Mesodermal cell (in vitro differentiated cells): ENCODE results near the gene RUVBL2. TPM values are rescaled to one million over a fixed set of nuclear protein-coding genes. Genes with fewer than 3 reads are reported as not detected.

Experiments used
- H3K27ac ChIP-seq: 2 replicates; pipeline ENCODE4 v1.7.0; 2013; ENCODE audit warnings: mild to moderate bottlenecking, low read depth, low read length, moderate library complexity; ENCODE audit not compliant: severe bottlenecking
- H3K36me3 ChIP-seq: 2 replicates; pipeline ENCODE4 v1.7.1; 2013; ENCODE audit warnings: mild to moderate bottlenecking, low read length, moderate library complexity; ENCODE audit not compliant: control insufficient read depth, insufficient read depth
- H3K4me1 ChIP-seq: one replicate; pipeline ENCODE4 v1.7.1; 2013; ENCODE audit warnings: mild to moderate bottlenecking, low read length; ENCODE audit not compliant: insufficient read depth, control insufficient read depth, poor library complexity, severe bottlenecking
- H3K4me3 ChIP-seq: 2 replicates; pipeline ENCODE4 v1.7.0; 2013; ENCODE audit warnings: low read length, control low read depth, mild to moderate bottlenecking; ENCODE audit not compliant: insufficient read depth, poor library complexity, severe bottlenecking; ENCODE audit errors: extremely low read depth
- H3K9me3 ChIP-seq: 2 replicates; pipeline ENCODE4 v1.7.1; 2013; ENCODE audit warnings: mild to moderate bottlenecking, low read length, moderate library complexity; ENCODE audit not compliant: control insufficient read depth
- WGBS, 2 experiments: methylation state at CpG; one replicate each; pipeline ENCODE4 v1.1.5; 2013; ENCODE audit warnings: missing lambda C conversion rate in 2 of 2; ENCODE audit not compliant: insufficient coverage in 2 of 2; 5-methylcytosine and 5-hydroxymethylcytosine counted together
- polyA plus RNA-seq, 2 experiments: library from polyadenylated mRNA; stranded (reverse); fragments of 50-300 nt; gene quantifications; one replicate each; pipeline ENCODE4 v1.2.3, GENCODE V29; 2013

RUVBL2 gene
- polyA plus RNA-seq (2013, experiment 1 of 2) = 80.1 TPM
- polyA plus RNA-seq (2013, experiment 2 of 2) = 71.8 TPM

DNA sequence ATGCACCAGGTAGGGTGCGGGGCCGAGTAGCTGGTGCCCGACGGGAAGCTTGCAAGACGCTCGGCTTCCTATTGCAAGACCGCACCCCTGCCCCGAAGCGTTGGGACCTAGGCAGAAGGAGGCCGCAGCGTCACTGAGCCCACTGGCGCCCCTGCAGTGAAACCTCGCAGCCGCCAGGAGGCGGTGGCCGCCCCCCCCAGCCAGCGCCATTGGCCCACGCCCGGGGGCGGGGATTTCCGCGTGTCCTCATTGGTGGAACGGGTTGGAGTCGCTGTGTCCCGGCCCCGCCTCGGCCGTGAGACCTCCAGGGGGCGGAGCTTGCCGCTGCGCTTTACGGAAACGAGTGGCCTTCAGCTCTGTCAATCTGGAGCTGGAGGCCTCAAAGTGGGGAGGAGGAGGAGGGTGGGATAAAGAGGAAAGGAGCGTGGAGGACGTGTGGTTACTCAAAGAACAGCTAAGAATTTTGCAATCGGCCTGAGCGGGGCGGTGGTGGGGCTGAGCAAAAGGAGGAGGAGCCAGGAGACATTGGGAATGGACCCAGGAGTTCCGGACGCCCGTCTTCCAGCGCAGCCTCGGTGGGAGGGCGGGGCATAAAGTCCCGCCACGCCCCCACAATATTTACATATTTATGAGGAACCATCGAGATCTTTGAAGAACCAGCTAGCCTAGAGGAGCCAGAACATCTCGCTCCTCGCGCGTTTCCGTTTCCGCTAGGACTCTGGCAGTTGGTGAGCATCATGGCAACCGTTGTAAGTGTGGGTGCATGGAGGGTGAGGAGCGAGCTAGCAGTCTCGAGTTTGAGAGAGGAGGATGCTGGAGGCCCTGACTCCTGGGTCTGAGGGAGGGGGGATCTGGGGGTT lies at the start of gene RUVBL2, which contains the start of gene GYS1:
RUVBL2 (plus strand) TSS at position 713 of the 860 bp plus-strand sequence; CDS start at position 738, 25 bp downstream.
GYS1 (minus strand) TSS at position 135 of the 860 bp plus-strand sequence. CDS start 197 bp downstream, outside the sequence.
- H3K4me3 ChIP-seq = peak within 1 kb of the TSS; percentile 98
- peaks cover 16% of the 10 kb centered on the region for H3K4me1 ChIP-seq
- peaks cover 25% of the 10 kb centered on the region for H3K36me3 ChIP-seq
- H3K27ac ChIP-seq = peak within 1 kb of the TSS; percentile 80
- H3K9me3 ChIP-seq = no peaks in the 10 kb centered on the region
- WGBS, 2 experiments = 0 to 1% methylated on average over 43 to 47 of the region's 56 CpGs

DNA sequence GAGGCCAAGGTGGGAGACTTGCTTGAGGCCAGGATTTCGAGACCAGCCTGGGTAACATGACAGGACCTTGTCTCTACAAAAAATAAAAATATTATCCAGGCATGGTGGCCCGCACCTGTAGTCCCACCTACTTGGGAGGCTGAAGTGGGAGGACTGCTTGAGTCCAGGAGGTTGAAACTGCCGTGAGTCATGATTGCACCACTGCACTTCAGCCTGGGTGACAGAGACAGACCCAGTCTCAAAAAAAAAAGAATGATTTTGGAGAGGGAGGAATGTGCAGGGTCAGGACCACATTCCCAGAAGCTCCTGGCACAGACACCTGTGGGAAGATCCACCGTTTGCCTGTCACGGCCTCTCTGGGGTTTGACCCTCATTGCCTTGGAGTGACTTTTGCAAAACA lies 48.3 kb upstream of the RUVBL2 start:
- Histone ChIP-seq H3K9me3 (peaks cover 9% of the 10 kb centered on the region), H3K4me3 (no peak overlapping the region), H3K36me3 (no peaks in the 10 kb centered on the region), H3K27ac (no peak overlapping the region), H3K4me1 (no peaks in the 10 kb centered on the region)
- 97 to 100% methylated on average over 3 to 4 of the region's 5 CpGs for WGBS, 2 experiments

DNA sequence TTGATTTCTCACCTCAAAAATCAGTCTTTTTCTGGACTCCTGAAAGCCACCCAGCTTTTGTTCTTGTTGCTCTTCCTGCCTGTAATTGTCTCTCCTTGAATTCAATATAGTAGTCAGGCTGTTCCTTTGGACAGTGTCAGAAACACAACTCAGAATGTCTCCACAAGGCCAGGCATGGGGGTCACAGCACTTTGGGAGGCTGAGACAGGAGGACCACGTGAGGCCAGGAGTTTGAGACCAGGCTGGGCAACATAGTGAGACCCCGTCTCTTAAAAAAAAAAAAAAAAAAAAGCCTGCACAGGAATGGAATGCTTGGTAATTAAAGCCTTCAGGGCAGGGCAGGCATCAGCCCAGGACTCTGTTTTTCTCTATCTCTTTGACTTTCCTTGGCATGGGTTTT lies 47.9 kb upstream of the RUVBL2 start:
- 87 to 91% methylated on average over 1 to 2 of the region's 2 CpGs for WGBS, 2 experiments
- H3K36me3 ChIP-seq = no peaks in the 10 kb centered on the region

DNA sequence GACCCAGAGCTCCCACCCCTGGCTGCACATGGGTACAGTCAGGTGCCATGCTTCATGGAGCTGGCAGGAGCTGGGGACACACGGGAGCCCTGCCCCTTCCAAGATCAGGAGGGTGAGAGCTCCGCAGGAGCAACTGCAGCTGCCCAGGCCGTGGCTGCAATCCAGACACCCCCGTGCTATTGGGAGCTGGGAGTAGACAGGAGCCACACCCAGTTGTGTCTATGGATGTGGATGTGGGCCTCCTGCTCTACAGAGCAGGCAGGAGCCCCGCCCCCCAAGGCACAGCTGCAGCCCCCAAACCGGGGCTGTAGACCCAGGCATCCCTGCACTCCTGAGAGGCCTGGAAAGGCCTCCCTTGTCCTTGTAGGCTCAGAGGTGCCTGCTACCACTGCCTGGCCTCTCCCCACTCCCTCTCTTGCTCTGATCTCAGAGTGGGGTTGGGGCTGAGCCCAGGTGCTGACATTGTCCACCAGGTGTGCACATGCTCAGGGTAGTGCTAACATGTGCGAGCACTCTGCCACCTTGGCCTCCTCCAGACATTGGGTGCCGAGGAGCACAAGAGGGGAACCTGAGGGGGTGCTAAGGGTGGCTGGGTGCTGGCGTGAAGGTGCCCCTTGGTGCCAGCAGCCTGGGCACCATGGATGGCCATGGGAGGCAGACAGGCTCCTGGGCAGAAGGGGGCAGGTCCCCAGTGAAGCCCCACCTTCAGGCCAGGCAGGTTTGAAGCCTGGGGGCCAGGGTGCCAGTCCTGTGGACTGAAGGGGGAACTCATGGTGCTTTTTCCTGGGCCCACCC lies 47.0 kb upstream of the RUVBL2 start:
- Histone ChIP-seq H3K27ac (no peak overlapping the region), H3K36me3 (no peaks in the 10 kb centered on the region), H3K4me1 (no peaks in the 10 kb centered on the region), H3K4me3 (no peak overlapping the region), H3K9me3 (peaks cover 9% of the 10 kb centered on the region)
- WGBS, 2 experiments = 84 to 85% methylated on average over 9 of the region's 9 CpGs

More for the DNA sequence above, 47.9 kb upstream of the RUVBL2 start:
- Histone ChIP-seq H3K4me1 (no peaks in the 10 kb centered on the region), H3K9me3 (peaks cover 9% of the 10 kb centered on the region), H3K27ac (no peak overlapping the region), H3K4me3 (no peak overlapping the region)

DNA sequence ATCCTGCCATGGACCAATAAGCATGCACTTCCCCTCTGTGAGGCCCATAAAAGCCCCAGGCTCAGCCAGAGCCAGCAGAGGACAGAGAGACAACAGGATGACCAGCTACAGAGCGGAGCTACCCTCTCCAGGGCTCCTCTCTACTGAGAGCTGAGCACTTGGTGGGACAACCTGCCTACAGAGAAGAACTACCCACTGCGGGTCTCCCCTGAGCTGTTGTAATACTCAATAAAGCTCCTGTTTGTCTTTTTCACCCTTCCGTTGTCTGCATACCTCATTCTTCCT lies 46.5 kb upstream of the RUVBL2 start:
- 86 to 96% methylated on average over 3 of the region's 3 CpGs for WGBS, 2 experiments
- Histone ChIP-seq H3K4me1 (no peaks in the 10 kb centered on the region), H3K4me3 (no peak overlapping the region), H3K9me3 (peaks cover 9% of the 10 kb centered on the region), H3K36me3 (no peaks in the 10 kb centered on the region), H3K27ac (no peak overlapping the region)

DNA sequence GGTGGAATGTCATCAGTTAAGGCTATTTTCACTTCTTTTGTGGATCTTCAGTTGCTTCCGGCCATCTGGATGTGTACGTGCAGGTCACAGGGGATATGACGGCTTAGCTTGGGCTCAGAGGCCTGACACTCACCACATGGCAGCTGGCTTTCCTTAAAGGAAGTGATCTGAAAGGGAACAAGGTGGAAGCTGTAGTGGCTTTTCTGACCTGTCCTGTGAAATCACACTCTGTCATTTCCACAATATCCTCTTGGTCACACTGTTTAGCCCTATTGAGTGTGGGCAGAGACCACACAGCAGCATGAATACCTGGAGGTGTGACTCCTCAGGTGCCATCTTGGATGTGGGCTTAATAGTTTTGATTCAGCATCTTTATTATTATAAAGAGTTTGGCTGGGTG lies 43.5 kb upstream of the RUVBL2 start:
- no peaks in the 10 kb centered on the region for H3K4me1 ChIP-seq
- peaks cover 9% of the 10 kb centered on the region for H3K9me3 ChIP-seq
- no peaks in the 10 kb centered on the region for H3K36me3 ChIP-seq
- WGBS, 2 experiments = 88 to 94% methylated on average over 3 of the region's 3 CpGs
- H3K27ac ChIP-seq = no peak overlapping the region
- no peak overlapping the region for H3K4me3 ChIP-seq

DNA sequence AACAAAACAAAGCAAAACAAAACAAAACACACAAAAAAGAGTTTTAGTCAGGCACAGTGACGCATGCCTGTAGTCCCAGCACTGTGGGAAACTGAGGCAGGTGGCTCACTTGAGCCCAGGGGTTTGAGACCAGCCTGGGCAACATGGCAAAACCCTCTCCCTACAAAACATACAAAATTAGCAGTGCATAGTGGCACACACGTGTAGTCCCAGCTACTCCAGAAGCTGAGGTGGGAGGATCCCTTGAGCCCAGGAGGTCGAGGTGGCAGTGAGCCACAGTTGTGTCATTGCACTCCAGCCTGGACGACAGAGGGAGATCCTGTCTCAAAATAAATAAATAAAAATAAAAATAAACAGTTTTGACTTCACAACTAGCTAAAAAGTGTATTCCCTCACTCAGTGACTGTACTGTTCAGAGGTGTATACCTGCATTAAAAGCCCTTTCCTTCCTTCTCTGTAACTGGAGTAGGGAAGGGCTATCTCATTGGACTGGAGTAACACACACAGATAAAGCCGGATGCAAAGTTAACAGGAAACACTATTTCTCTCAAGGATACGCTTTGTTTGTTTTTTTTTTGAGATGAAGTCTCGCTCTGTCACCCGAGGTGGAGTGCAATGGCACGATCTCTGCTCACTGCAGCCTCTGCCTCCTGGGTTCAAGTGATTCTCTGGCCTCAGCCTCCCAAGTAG lies 42.7 kb upstream of the RUVBL2 start:
- 90 to 95% methylated on average over 5 to 6 of the region's 9 CpGs for WGBS, 2 experiments
- Histone ChIP-seq H3K4me1 (peaks cover 7% of the 10 kb centered on the region), H3K9me3 (peaks cover 9% of the 10 kb centered on the region), H3K27ac (no peak overlapping the region), H3K36me3 (peaks cover 5% of the 10 kb centered on the region), H3K4me3 (no peak overlapping the region)

DNA sequence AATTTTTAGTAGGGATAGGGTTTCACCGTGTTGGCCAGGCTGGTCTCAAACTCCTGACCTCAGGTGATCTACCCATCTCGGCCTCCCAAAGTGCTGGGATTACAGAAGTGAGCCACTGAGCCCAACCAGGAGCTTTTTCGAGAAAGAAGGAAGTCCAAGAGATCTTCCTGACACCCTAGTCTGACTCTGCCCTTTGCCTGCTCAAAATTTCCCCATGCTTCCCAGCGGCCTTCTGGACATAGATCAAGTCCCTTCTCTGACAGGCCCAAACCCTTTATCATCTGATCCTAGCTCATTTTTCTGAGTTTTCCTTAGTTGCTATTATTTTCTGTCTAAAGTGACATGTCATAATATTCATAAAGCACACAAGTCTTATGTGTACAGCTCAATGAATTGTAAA lies 40.5 kb upstream of the RUVBL2 start:
- Histone ChIP-seq H3K36me3 (peaks cover 26% of the 10 kb centered on the region), H3K4me3 (no peak overlapping the region), H3K9me3 (no peaks in the 10 kb centered on the region), H3K27ac (no peak overlapping the region), H3K4me1 (peaks cover 11% of the 10 kb centered on the region)
- WGBS, 2 experiments = 83 to 92% methylated on average over 3 to 4 of the region's 4 CpGs

DNA sequence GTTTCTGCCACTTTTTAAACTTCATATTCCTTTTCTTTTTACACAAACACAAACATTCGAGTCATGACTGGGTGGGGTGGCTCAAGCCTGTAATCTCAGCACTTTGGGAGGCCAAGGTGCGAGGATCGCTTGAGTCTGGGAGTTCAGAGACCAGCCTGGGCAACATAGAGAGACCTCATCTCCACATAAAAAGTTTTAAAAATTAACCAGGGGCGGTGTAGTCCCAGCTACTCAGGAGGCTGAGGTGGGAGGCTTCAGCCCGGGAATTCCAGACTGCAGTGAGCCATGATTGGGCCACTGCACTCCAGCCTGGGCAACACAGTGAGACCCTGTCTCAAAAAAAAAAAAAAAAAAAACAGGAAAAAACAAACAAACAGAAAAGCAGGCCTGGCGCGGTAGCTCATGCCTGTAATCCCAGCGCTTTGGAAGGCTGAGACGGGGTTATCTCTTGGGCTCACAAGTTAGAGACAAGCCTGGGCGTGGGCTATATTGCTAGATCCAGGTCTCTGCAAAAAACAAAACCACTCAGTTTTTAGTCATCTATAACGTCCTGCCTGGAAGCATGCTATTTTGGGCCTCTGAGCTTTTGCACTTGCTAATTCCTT lies 39.6 kb upstream of the RUVBL2 start:
- WGBS, 2 experiments = 70 to 79% methylated on average over 8 to 10 of the region's 11 CpGs
- peak overlapping the region; percentile 74 for H3K4me3 ChIP-seq
- H3K4me1 ChIP-seq = peaks cover 11% of the 10 kb centered on the region
- H3K36me3 ChIP-seq = peaks cover 34% of the 10 kb centered on the region
- H3K9me3 ChIP-seq = no peaks in the 10 kb centered on the region
- H3K27ac ChIP-seq = peak overlapping the region; percentile 98

DNA sequence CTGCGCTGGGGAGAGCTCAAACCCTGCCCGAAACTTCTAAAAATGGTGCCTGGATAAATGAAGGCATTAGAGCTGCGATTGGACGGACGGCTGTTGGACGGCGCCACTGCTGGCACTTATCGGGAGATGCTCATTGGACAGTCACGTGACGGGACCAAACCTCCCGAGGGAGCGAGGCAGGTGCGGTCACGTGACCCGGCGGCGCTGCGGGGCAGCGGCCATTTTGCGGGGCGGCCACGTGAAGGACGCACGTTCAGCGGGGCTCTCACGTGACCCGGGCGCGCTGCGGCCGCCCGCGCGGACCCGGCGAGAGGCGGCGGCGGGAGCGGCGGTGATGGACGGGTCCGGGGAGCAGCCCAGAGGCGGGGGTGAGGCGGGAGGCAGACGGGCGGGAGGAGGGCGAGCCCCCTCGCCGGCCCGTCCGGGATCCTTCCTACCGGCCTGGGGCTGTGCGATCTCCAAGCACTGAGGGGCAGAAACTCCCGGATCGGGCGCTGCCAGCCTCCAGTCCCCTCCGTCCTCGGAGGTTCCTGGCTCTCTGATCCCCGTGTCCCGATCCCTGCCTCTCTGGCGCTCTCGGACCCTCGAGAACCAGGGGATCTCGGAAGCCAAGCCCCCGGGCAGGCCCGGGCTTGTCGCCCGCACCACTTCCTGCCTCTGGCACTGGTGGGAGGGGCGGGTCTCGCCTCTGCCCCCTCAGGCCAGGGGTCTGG lies 38.9 kb upstream of the RUVBL2 start, which contains the start of gene BAX:
BAX (plus strand) TSS at position 281 of the 713 bp plus-strand sequence; CDS start at position 335, 54 bp downstream.
- H3K27ac ChIP-seq = peak within 1 kb of the TSS; percentile 98
- 1% methylated on average over 51 to 67 of the region's 71 CpGs for WGBS, 2 experiments
- H3K4me1 ChIP-seq = peaks cover 11% of the 10 kb centered on the region
- H3K4me3 ChIP-seq = peak within 1 kb of the TSS; percentile 74
- no peaks in the 10 kb centered on the region for H3K9me3 ChIP-seq
- peaks cover 38% of the 10 kb centered on the region for H3K36me3 ChIP-seq
